ENCODE results near the gene PROCA1.
"Not testable (repeated sequence)": the region's sequence is repeated elsewhere in the genome, so short reads cannot be mapped to it uniquely, and the experiment has no call there.

The PROCA1 gene

DNA sequence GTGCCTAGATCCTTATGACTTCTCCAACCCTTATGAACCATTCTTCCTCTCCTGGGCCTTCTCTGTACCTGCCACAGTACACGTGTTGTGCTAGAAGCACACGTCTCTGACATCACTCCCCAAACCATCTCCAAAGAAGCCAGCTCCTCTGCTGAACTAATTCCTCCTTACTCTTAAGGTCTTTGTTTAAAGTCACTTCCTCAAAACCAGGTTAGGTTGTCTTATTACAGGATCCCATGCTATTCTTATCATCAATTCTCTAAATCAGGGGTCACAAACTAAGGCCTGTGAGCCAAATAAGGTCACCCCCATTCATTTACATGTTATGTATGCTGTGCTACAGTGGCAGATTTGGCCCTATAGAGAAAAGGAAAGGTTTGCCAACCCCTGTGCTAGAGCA lies 45.7 kb downstream of the PROCA1 start:
- no peak for DNase-seq

DNA sequence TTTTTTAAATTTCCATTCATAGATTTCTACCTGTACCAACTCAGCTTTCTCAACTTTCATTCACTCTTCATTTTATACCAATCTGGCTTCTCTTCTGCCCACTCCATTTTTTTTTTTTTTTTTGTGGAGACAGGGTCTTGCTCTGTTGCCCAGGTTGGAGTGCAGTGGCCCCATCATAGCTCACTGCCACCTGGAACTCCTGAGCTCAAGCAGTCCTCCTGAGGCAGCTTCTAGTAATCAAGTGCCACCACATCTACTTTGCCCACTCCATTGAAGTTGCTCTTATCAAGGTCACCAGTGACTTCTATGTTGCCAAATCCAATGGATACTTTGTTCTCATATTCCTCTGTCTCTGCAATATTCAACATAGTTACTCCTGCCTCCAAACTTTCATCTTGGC lies 48.0 kb downstream of the PROCA1 start:
- no peak for DNase-seq

DNA sequence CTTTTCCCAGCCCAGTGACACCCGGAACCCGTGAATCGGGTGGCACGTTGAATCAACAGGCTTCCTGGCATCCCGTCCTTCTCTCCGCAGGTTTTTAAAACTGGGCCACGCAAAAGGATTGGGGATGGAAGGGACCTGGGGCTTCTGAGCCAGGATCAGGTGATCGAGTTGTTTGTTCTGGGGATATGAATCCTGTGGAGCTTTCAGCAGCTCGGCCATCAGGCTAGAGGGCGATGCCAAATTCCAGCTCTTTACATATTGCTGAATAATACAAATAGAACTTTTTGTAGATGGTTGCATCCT lies 49.2 kb downstream of the PROCA1 start:
- peak; percentile 31 for DNase-seq

DNA sequence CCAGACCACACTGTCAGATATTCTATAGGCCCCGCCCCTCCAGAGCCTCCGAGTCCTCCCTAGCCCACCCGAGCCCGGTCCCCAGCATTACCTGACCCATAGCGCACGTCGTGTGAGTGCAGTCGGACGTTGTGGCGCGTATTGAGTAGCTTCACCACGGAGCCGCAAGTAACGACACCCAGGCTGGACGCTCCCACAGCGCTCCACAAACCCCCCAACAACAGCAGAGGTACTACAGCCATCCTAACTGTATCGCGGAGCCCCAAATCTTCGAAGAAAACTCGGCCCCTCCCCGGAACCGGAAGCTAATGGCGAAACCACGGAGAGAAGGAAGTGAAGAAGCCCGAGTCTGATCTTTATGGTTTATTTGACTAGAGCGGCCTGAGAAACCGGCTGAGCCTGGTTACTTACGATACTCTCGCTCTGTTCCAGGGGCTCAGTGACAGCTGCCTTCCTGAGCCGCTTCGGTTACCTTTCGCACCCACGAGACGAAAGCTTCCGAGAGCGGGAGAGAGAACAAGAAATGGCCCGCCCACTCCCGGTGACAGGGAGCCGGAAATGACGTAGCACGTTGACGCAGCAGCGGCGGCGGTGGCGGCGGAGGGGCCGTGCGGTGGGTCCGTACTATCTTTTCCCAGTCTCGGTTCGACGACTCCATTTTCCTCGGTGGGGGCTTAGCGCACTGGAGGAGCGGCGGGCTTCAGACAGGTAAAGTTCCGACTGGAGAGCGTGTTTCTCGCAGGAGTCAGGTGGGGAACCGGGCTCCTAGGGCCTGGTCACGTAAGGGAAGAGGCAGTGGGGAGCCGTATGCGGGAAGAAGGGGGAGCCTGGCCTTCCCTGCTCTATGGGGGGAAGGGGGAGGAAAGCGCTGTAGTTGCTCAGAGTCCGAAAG lies 49.8 kb downstream of the PROCA1 start, which contains the start of the genes SDF2 and SUPT6H:
TSS of gene SDF2 (minus strand) at position 272 of the 892 bp plus-strand sequence. CDS start at position 242, 30 bp downstream.
TSS of gene SUPT6H (plus strand) at position 571 of the 892 bp plus-strand sequence. CDS start 11,197 bp downstream, outside the sequence.
- DNase-seq: peak; percentile 86

DNA sequence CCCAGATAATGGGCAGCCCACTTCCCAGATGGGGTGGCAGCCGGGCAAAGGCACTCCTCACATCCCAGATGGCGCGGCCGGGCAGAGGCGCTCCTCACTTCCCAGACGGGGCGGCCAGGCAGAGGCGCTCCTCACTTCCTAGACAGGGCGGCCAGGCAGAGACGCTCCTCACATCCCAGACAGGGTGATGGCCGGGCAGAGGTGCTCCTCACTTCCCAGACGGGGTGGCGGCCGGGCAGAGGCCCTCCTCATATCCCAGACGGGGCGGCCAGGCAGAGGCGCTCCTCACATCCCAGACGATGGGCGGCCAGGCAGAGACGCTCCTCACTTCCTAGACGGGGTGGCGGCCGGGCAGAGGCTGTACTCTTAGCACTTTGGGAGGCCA lies 52.2 kb downstream of the PROCA1 start:
- not testable (repeated sequence) for DNase-seq

DNA sequence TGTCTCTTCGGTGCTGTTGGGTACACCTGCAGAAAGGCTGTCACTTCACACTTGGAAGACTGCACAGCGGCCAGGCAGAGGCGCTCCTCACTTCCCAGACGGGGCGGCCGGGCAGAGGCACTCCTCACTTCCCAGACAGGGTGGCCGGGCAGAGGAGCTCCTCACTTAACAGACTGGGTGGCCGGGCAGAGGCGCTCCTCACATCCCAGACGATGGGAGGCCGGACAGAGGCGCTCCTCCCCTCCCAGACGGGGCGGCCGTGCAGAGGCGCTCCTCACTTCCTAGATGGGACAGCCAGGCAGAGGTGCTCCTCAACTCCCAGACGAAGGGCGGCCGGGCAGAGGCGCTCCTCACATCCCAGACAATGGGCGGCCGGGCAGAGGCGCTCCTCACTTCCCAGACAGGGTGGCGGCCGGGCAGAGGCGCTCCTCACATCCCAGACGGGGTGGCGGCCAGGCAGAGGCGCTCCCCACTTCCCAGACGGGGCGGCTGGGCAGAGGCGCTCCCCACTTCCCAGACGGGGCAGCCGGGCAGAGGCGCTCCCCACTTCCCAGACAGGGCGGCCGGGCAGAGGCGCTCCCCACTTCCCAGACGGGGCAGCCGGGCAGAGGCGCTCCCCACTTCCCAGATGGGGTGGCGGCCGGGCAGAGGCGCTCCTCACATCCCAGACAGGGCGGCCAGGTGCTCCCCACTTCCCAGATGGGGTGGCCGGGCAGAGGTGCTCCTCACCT lies 52.8 kb downstream of the PROCA1 start:
- DNase-seq: not testable (repeated sequence)

DNA sequence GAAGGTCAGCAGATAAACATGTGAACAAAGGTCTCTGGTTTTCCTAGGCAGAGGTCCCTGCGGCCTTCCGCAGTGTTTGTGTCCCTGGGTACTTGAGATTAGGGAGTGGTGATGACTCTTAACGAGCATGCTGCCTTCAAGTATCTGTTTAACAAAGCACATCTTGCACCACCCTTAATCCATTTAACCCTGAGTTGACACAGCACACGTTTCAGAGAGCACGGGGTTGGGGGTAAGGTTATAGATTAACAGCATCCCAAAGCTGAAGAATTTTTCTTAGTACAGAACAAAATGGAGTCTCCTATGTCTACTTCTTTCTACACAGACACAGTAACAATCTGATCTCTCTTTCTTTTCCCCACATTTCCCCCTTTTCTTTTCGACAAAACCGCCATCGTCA lies 53.3 kb downstream of the PROCA1 start:
- not testable (repeated sequence) for DNase-seq

DNA sequence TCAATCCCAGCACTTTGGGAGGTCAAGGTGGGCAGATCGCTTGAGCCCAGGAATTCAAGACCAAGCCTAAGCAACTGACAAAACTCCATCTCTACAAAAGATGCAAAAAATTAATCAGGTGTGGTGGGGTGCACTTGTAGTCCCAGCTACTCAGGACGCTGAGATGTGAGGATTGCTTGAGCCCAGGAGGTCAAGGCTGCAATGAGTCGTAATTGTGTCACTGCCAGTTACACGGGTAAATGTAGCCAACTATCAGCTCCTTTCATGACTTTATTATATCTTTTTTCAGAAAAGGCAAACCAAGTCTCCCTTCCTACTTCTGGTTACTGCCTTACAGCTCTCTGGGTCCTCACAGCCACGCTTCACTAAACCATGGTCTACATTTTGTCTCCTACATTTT lies 53.9 kb downstream of the PROCA1 start:
- no peak for DNase-seq

DNA sequence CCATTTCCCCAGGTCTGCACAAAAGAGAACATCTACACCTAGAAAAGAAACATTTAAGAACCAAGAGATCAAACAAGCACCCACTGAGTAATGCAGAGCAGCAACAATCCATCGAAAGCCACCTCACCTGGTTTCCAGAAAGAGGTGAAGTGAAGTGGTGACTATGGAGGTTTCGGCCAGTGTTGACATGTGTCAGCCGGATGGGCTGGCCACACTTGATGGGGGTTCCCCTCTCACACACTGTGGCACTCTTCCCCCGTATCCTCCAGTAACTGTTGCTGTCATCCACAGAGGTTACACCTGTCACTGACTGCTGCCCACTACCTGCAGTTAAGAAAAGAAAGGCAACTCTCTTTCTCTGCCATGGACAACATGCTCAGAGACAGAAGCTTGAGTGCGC lies 56.5 kb downstream of the PROCA1 start:
- no peak for DNase-seq
